GM12878 (cell line): Measurements from ENCODE around the gene HIVEP2. TPM values are rescaled to one million over a fixed set of nuclear protein-coding genes. Genes with fewer than 3 reads are reported as not detected.
A peak's percentile ranks its signal among the peaks of the same experiment; 100 is the strongest.

Experiments used
- ATAC-seq: fragments of 200-7000 bp; cut with Tn5 transposase; 3 replicates; pipeline ENCODE4 v1.9.1; 2020; ENCODE audit warnings: mild to moderate bottlenecking, moderate library complexity
- BruUV-seq: library from RNA; stranded (reverse); fragments of 400-500 nt; replicated peaks from 2 replicates; lab custom pipeline; 2021; lab: Mats Ljungman, UMichigan
- CTCF ChIA-PET: fragments of 300-600 bp; sonication (Branson Sonifier 250); formaldehyde crosslinking; extraction: SDS; loops from one replicate; lab custom pipeline; 2021; ENCODE audit warnings: inconsistent platforms; lab: Yijun Ruan, JAX
- POLR2A ChIA-PET: fragments of 350-600 bp; formaldehyde crosslinking; extraction: SDS; loops from one replicate; lab custom pipeline; 2021; ENCODE audit warnings: inconsistent platforms; lab: Charles Lee
- RAD21 ChIA-PET: fragments of 300-600 bp; sonication (Branson Sonifier 250); formaldehyde crosslinking; loops from one replicate; lab custom pipeline; 2023; ENCODE audit warnings: antibody characterized with exemption; ENCODE audit not compliant: unreplicated experiment; lab: Charles Lee
- SMC1A ChIA-PET: fragments of 300-600 bp; sonication (Branson Sonifier 250); formaldehyde crosslinking; loops from one replicate; lab custom pipeline; 2023; ENCODE audit not compliant: unreplicated experiment, uncharacterized antibody; lab: Charles Lee
- DNase-seq: peaks from one replicate; pipeline ENCODE4 v3.0.0-alpha.2; 2011; ENCODE audit warnings: low read depth, low spot score
- FAIRE-seq: peaks from 3 replicates; lab custom pipeline; 2011; peaks lifted over from hg19 to GRCh38; lab: Jason Lieb, UNC
- H2AFZ ChIP-seq: 2 replicates; pipeline ENCODE4 v1.6.0; 2011; ENCODE audit warnings: low read depth, low read length, control low read depth; ENCODE audit not compliant: control insufficient read depth
- H3K27ac ChIP-seq: 2 replicates; pipeline ENCODE4 v1.5.1; 2011; ENCODE audit warnings: control low read depth; ENCODE audit not compliant: control insufficient read depth, insufficient read depth
- H3K27me3 ChIP-seq, 2 experiments: replicated peaks in 1 of 2; 2 replicates each; pipeline versions ENCODE4 v1.6.0 to v1.6.1; 2011; ENCODE audit warnings: low read length in 1 of 2; ENCODE audit not compliant: control insufficient read depth in 2 of 2, insufficient read depth in 2 of 2
- H3K36me3 ChIP-seq, 2 experiments: 2 replicates each; pipeline ENCODE4 v1.5.1; 2011; ENCODE audit warnings: low read length in 1 of 2; ENCODE audit not compliant: control insufficient read depth in 2 of 2, insufficient read depth in 2 of 2
- H3K4me1 ChIP-seq: 2 replicates; pipeline ENCODE4 v1.6.1; 2011; ENCODE audit warnings: mild to moderate bottlenecking, low read length, moderate library complexity, mixed read lengths; ENCODE audit not compliant: control insufficient read depth, insufficient read depth
- H3K4me2 ChIP-seq: 2 replicates; pipeline ENCODE4 v1.6.0; 2011; ENCODE audit warnings: control low read depth; ENCODE audit not compliant: control insufficient read depth, insufficient read depth
- H3K4me3 ChIP-seq: fragments of 200-600 bp; sonication (generic); 2 replicates; pipeline ENCODE4 v1.5.1; 2016
- H3K79me2 ChIP-seq: 2 replicates; pipeline ENCODE4 v1.6.0; 2011; ENCODE audit warnings: low read length; ENCODE audit not compliant: control insufficient read depth, insufficient read depth
- H3K9ac ChIP-seq: 2 replicates; pipeline ENCODE4 v1.8.0; 2011; ENCODE audit warnings: low read length, control low read depth, mixed read lengths; ENCODE audit not compliant: control insufficient read depth, insufficient read depth
- H3K9me3 ChIP-seq: replicated peaks from 3 replicates; pipeline ENCODE4 v1.5.1; 2011; ENCODE audit warnings: mild to moderate bottlenecking, low read length; ENCODE audit not compliant: control insufficient read depth, insufficient read depth
- H4K20me1 ChIP-seq: 2 replicates; pipeline ENCODE4 v1.6.0; 2011; ENCODE audit not compliant: control insufficient read depth, insufficient read depth
- CEBPZ ChIP-seq: fragments of 150-350 bp; IDR thresholded peaks from 2 replicates; pipeline ENCODE4 v1.6.1; 2016; ENCODE audit warnings: low read depth, low read length
- CREB1 ChIP-seq: IDR thresholded peaks from 2 replicates; pipeline ENCODE4 v1.6.1; 2012; ENCODE audit warnings: low read depth, mild to moderate bottlenecking, inconsistent platforms
- E2F8 ChIP-seq: fragments of 450-650 bp; IDR thresholded peaks from 2 replicates; pipeline ENCODE4 v1.6.1; 2018; ENCODE audit warnings: mild to moderate bottlenecking, low read depth, moderate library complexity; ENCODE audit not compliant: partially characterized antibody
- ELK1 ChIP-seq: IDR thresholded peaks from 2 replicates; pipeline ENCODE4 v1.6.1; 2012; ENCODE audit warnings: low read depth, low read length, improper control_type of control experiment
- NBN ChIP-seq: fragments of 450-650 bp; IDR thresholded peaks from 2 replicates; pipeline ENCODE4 v1.6.1; 2016
- POLR2A ChIP-seq: IDR thresholded peaks from 2 replicates; pipeline ENCODE4 v1.6.1; 2011; ENCODE audit warnings: low read depth, mild to moderate bottlenecking, low read length
- RCOR1 ChIP-seq: conservative IDR thresholded peaks from 2 replicates; pipeline ENCODE4 v1.6.1; 2012; ENCODE audit warnings: low read depth, low read length, improper control_type of control experiment
- STAT3 ChIP-seq: IDR thresholded peaks from 2 replicates; pipeline ENCODE4 v1.6.1; 2011; ENCODE audit warnings: low read depth, low read length, improper control_type of control experiment
- TBL1XR1 ChIP-seq: IDR thresholded peaks from 2 replicates; pipeline ENCODE4 v1.6.1; 2012; ENCODE audit warnings: low read depth, low read length, improper control_type of control experiment
- ZNF24 ChIP-seq: fragments of 450-650 bp; IDR thresholded peaks from 2 replicates; pipeline ENCODE4 v1.6.1; 2017; ENCODE audit warnings: antibody characterized with exemption, mild to moderate bottlenecking
- WGBS: methylation state at CpG from one replicate; pipeline ENCODE4 v1.1.6; 2016; ENCODE audit warnings: low lambda C conversion rate; ENCODE audit not compliant: insufficient replicate concordance, insufficient coverage; ENCODE audit errors: missing lambda C conversion rate; 5-methylcytosine and 5-hydroxymethylcytosine counted together
- in situ Hi-C: fragments of 300-500 bp; cut with MboI; formaldehyde crosslinking; loops from 9 replicates; pipeline ENCODE4 v1.14.3; 2018; ENCODE audit warnings: mixed read lengths
- intact Hi-C: fragments of 100-400 bp; cut with micrococcal nuclease; formaldehyde crosslinking; loops from one replicate; pipeline ENCODE4 v1.14.2; 2022; ENCODE audit not compliant: unreplicated experiment
- polyA plus RNA-seq, 11 experiments: library from polyadenylated mRNA; depleted of rRNA in 4 of 11; unstranded in 6 of 11; stranded (reverse) in 5 of 11; fragments of >200 nt; fragmentation: Nextera tagmentation in 4 of 11; fragmentation: Illumina TruSeq in 1 of 11; extraction: Ambion mirVana in 4 of 11; extraction: Trizol in 1 of 11; gene quantifications; 1 replicate in 1 of 11; 2 replicates in 10 of 11; pipeline versions ENCODE4 v1.2.1 to v1.2.3, GENCODE V29; 2011 to 2016; ENCODE audit warnings: inconsistent platforms in 2 of 11, missing spikeins in 2 of 11, low read depth in 1 of 11
- total RNA-seq, 4 experiments: library from RNA; depleted of rRNA in 3 of 4; stranded (reverse); fragments of >200 nt in 3 of 4; fragmentation: Illumina TruSeq in 1 of 4; extraction: Trizol in 1 of 4; gene quantifications; 2 replicates each; pipeline versions ENCODE4 v1.2.1 to v1.2.3, GENCODE V29; 2013 to 2021

Gene HIVEP2
- total and polyA plus RNA-seq, 10 of the 15 experiments (the other 5 are each of a cell fraction or from before 2014, with no cell fraction given) = 1.2 to 15.7 (median 10.2) TPM

- TF ChIP-seq ELK1 = no peak
- TF ChIP-seq, all 136 proteins: peak for 13
Observed at GRCh38 chr6:142851601-142852000, 93.4 kb downstream of the HIVEP2 start (continued).

- ChIA-PET POLR2A (interaction anchor here (1.2 kb wide), 2 partner anchors 28 to 48 kb away, joined by 4 read pairs; no protein-coding TSS in a partner anchor), CTCF (interaction anchor here (0.7 to 1.2 kb wide), 3 partner anchors 30 to 104 kb away, joined by 3 to 4 read pairs (median 4); no protein-coding TSS in a partner anchor), RAD21 (interaction anchor here (0.8 to 17.8 kb wide), 13 partner anchors 9 to 84 kb away, joined by 3 to 374 read pairs (median 21); no protein-coding TSS in a partner anchor), SMC1A (interaction anchor here (0.6 to 16.2 kb wide), 14 partner anchors 8 to 102 kb away, joined by 3 to 287 read pairs (median 8); no protein-coding TSS in a partner anchor)
- Histone ChIP-seq H3K4me2 (peak overlapping the region; percentile 49), H3K4me3 (peak overlapping the region; percentile 26; the same call in 1 of the 2 replicates), H3K79me2 (peaks cover 94% of the 10 kb centered on the region), H3K27ac (peak overlapping the region; percentile 98), H3K36me3 (no peaks in the 10 kb centered on the region; a peak in 1 of 4 replicates), H3K9ac (peak overlapping the region; percentile 11; the same call in 1 of the 2 replicates), H3K4me1 (peaks cover 95% of the 10 kb centered on the region), H2AFZ (no peak overlapping the region), H4K20me1 (no peaks in the 10 kb centered on the region), H3K9me3 (no peaks in the 10 kb centered on the region), H3K27me3 (no peaks in the 10 kb centered on the region)
- peak; percentile 57 for ATAC-seq
- intact Hi-C loops = loop anchor here (2.0 to 5.0 kb wide), 2 partner anchors 62 to 576 kb away; no protein-coding TSS in a partner anchor
- in situ Hi-C loops = no loop called here
- DNase-seq = peak; percentile 64
- peak; percentile 69 for FAIRE-seq
- no TSS peak for BruUV-seq
- 2% methylated on average over 3 of the region's 3 CpGs for WGBS
- TF ChIP-seq NBN (no peak), STAT3 (no peak), CEBPZ (no peak), TBL1XR1 (no peak), RCOR1 (no peak), POLR2A (0 out of 2 replicates have a peak, but pooled peaks have one; percentile 37), ZNF24 (no peak), E2F8 (no peak), CREB1 (peak; percentile 42)
Observed at GRCh38 chr6:142850679-142851423, 94.1 kb downstream of the HIVEP2 start.
